Measurements from ENCODE around the gene SOX3. TPM values are rescaled to one million over a fixed set of nuclear protein-coding genes. Genes with fewer than 3 reads are reported as not detected.

SOX3 gene
- total and polyA plus RNA-seq, 2 of the 13 experiments (the other 11 are each of a cell fraction or from before 2014, with no cell fraction given): not detected

- no peak for DNase-seq (ENCODE audit: low spot score)
- ATAC-seq: no peak
- H3K9ac ChIP-seq (ENCODE audit: insufficient read depth, low read depth, low read length): no peak overlapping the region
- H3K36me3 ChIP-seq (replicated peaks in 1 of 2; ENCODE audit: control insufficient read depth in 1 of 2, insufficient read depth in 2 of 2, low read length in 2 of 2): no peaks in the 10 kb centered on the region
- CTCF ChIA-PET (ENCODE audit: low intra/inter-chr PET ratio, low total read pairs): no interaction called here
- BruUV-seq (replicated peaks): no TSS peak
- TF ChIP-seq MYNN (CRISPR knock-in tag; IDR thresholded peaks at IDR 0.05; ENCODE audit: low read depth) (no peak), ZBTB42 (CRISPR knock-in tag; IDR thresholded peaks at IDR 0.05) (no peak), KDM2A (CRISPR knock-in tag; IDR thresholded peaks at IDR 0.05; ENCODE audit: borderline replicate concordance, low read depth) (no peak), MTERF4 (CRISPR knock-in tag; IDR thresholded peaks at IDR 0.05) (no peak)
- H3K79me2 ChIP-seq (ENCODE audit: insufficient read depth, low read length): no peaks in the 10 kb centered on the region
- no peaks in the 10 kb centered on the region for H3K9me3 ChIP-seq (ENCODE audit: low read length)
- H3K27ac ChIP-seq (ENCODE audit: extremely low read length, insufficient read depth, low read length): no peak overlapping the region
- 0% methylated on average over 4 of the region's 13 CpGs for WGBS (ENCODE audit: low lambda C conversion rate)
- no peak overlapping the region for H3K4me2 ChIP-seq (ENCODE audit: low read depth, low read length)
- no peaks in the 10 kb centered on the region for H3K4me1 ChIP-seq (ENCODE audit: insufficient read depth, low read length)
- H3K27me3 ChIP-seq (ENCODE audit: control insufficient read depth in 1 of 2, insufficient read depth in 2 of 2, low read length in 2 of 2): no peaks in the 10 kb centered on the region
- FAIRE-seq: no peak
- intact Hi-C loops (cut with micrococcal nuclease; ENCODE audit: unreplicated experiment) (no loop called here), in situ Hi-C loops (cut with HindIII; ENCODE audit: extremely low pct_ligation_motif_present, low pct_unique_long_range_greater_than_20kb) (no loop called here)
- no peak overlapping the region for H3K4me3 ChIP-seq (replicated peaks in 1 of 3; ENCODE audit: insufficient read depth in 1 of 3, low read depth in 2 of 3, low read length in 3 of 3)
- no peaks in the 10 kb centered on the region for H4K20me1 ChIP-seq (ENCODE audit: insufficient read depth, low read length)
- POLR2A ChIA-PET: no interaction called here
- no peak overlapping the region for H2AFZ ChIP-seq (ENCODE audit: low read length)
Measured at GRCh38 chrX:140501321-140501720, 3.5 kb downstream of the SOX3 start.

DNA sequence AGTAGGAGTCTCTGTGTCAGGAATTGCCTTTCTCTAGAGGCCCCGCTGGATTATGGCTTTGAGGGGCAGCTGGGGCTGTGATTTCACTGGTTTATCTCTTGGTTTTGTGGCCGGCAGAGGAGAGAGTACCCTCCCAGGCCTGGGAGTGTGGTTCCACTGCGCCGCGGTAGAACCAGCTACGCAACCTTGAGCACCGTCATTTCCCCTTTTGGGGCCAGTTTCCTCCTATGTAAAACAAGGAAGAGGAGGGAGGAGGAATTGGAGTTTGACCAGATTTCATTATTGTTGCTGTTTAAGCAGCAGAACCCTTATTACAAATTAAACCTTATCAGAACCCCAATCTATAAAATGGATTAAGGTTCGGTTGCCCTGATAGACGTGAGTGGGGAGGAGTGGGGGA lies 4.4 kb downstream of the SOX3 start:
- no peak overlapping the region for H3K27ac ChIP-seq (ENCODE audit: extremely low read length, insufficient read depth, low read length)
- no TSS peak for BruUV-seq (replicated peaks)
- no peak overlapping the region for H3K9ac ChIP-seq (ENCODE audit: insufficient read depth, low read depth, low read length)
- in situ Hi-C loops (cut with HindIII; ENCODE audit: extremely low pct_ligation_motif_present, low pct_unique_long_range_greater_than_20kb) (no loop called here), intact Hi-C loops (cut with micrococcal nuclease; ENCODE audit: unreplicated experiment) (no loop called here)
- no peak for ATAC-seq
- WGBS (ENCODE audit: low lambda C conversion rate): 0% methylated on average over 2 of the region's 9 CpGs
- ChIA-PET CTCF (ENCODE audit: low intra/inter-chr PET ratio, low total read pairs) (no interaction called here), POLR2A (no interaction called here)
- H3K9me3 ChIP-seq (ENCODE audit: low read length): no peaks in the 10 kb centered on the region
- H3K4me1 ChIP-seq (ENCODE audit: insufficient read depth, low read length): no peaks in the 10 kb centered on the region
- H3K27me3 ChIP-seq (ENCODE audit: control insufficient read depth in 1 of 2, insufficient read depth in 2 of 2, low read length in 2 of 2): no peaks in the 10 kb centered on the region
- no peak overlapping the region for H3K4me3 ChIP-seq (replicated peaks in 1 of 3; ENCODE audit: insufficient read depth in 1 of 3, low read depth in 2 of 3, low read length in 3 of 3)
- no peaks in the 10 kb centered on the region for H3K36me3 ChIP-seq (replicated peaks in 1 of 2; ENCODE audit: control insufficient read depth in 1 of 2, insufficient read depth in 2 of 2, low read length in 2 of 2)
- no peak overlapping the region for H2AFZ ChIP-seq (ENCODE audit: low read length)
- no peak overlapping the region for H3K4me2 ChIP-seq (ENCODE audit: low read depth, low read length)
- no peak for DNase-seq (ENCODE audit: low spot score)
- H3K79me2 ChIP-seq (ENCODE audit: insufficient read depth, low read length): no peaks in the 10 kb centered on the region
- TF ChIP-seq NONO (IDR thresholded peaks at IDR 0.05) (no peak), NONO (CRISPR knock-in tag; conservative IDR thresholded peaks at IDR 0.05) (no peak), ZNF616 (CRISPR knock-in tag; IDR thresholded peaks at IDR 0.05; ENCODE audit: low read depth) (no peak), ZNF160 (CRISPR knock-in tag; IDR thresholded peaks at IDR 0.05) (no peak), NR1H2 (CRISPR knock-in tag; IDR thresholded peaks at IDR 0.05; ENCODE audit: borderline replicate concordance, low read depth) (no peak), ZNF367 (CRISPR knock-in tag; IDR thresholded peaks at IDR 0.05; ENCODE audit: borderline replicate concordance) (no peak)
- TF ChIP-seq, protein P1, sequence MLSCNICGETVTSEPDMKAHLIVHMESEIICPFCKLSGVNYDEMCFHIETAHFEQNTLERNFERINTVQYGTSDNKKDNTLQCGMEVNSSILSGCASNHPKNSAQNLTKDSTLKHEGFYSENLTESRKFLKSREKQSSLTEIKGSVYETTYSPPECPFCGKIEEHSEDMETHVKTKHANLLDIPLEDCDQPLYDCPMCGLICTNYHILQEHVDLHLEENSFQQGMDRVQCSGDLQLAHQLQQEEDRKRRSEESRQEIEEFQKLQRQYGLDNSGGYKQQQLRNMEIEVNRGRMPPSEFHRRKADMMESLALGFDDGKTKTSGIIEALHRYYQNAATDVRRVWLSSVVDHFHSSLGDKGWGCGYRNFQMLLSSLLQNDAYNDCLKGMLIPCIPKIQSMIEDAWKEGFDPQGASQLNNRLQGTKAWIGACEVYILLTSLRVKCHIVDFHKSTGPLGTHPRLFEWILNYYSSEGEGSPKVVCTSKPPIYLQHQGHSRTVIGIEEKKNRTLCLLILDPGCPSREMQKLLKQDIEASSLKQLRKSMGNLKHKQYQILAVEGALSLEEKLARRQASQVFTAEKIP (CRISPR knock-in tag; IDR thresholded peaks at IDR 0.05; ENCODE audit: borderline replicate concordance): no peak
- no peaks in the 10 kb centered on the region for H4K20me1 ChIP-seq (ENCODE audit: insufficient read depth, low read length)
- FAIRE-seq: no peak
